H9 (cell line): Measurements from ENCODE around the gene PREX1. TPM values are rescaled to one million over a fixed set of nuclear protein-coding genes. Genes with fewer than 3 reads are reported as not detected.

Source experiments
- DNase-seq: peaks from one replicate; pipeline ENCODE4 v3.0.0-alpha.2; 2017
- H2AFZ ChIP-seq: one replicate; pipeline ENCODE4 v1.6.1; 2013; ENCODE audit warnings: mild to moderate bottlenecking, low read length, control low read depth, moderate library complexity
- H2AK5ac ChIP-seq: 2 replicates; pipeline ENCODE4 v1.6.1; 2013; ENCODE audit warnings: low read length, control low read depth, mixed read lengths; ENCODE audit not compliant: insufficient read length
- H2BK120ac ChIP-seq: one replicate; pipeline ENCODE4 v1.6.1; 2013; ENCODE audit warnings: low read depth, mild to moderate bottlenecking, low read length, control low read depth, inconsistent platforms; ENCODE audit not compliant: poor library complexity, severe bottlenecking
- H2BK12ac ChIP-seq: 2 replicates; pipeline ENCODE4 v1.6.1; 2013; ENCODE audit warnings: low read length, control low read depth, mixed read lengths, low read depth; ENCODE audit not compliant: insufficient read length
- H2BK15ac ChIP-seq: 2 replicates; pipeline ENCODE4 v1.6.1; 2013; ENCODE audit warnings: low read depth, low read length, control low read depth
- H2BK20ac ChIP-seq: one replicate; pipeline ENCODE4 v1.6.1; 2013; ENCODE audit warnings: low read depth, mild to moderate bottlenecking, low read length, control low read depth, inconsistent platforms; ENCODE audit not compliant: poor library complexity, severe bottlenecking
- H2BK5ac ChIP-seq: 2 replicates; pipeline ENCODE4 v1.6.1; 2013; ENCODE audit warnings: low read length, control low read depth, mixed read lengths; ENCODE audit not compliant: insufficient read length
- H3K14ac ChIP-seq: 2 replicates; pipeline ENCODE4 v1.6.1; 2013; ENCODE audit warnings: low read length, control low read depth; ENCODE audit not compliant: insufficient read depth
- H3K18ac ChIP-seq: 2 replicates; pipeline ENCODE4 v1.6.1; 2013; ENCODE audit warnings: low read depth, mild to moderate bottlenecking, mixed read lengths, low read length, control low read depth; ENCODE audit not compliant: insufficient read length
- H3K23ac ChIP-seq: 2 replicates; pipeline ENCODE4 v1.6.1; 2013; ENCODE audit warnings: low read length, control low read depth, mixed read lengths, low read depth; ENCODE audit not compliant: insufficient read length
- H3K23me2 ChIP-seq: 2 replicates; pipeline ENCODE4 v1.6.1; 2013; ENCODE audit warnings: low read depth, mild to moderate bottlenecking, mixed read lengths, low read length, control low read depth; ENCODE audit not compliant: insufficient read length, poor library complexity, severe bottlenecking
- H3K27ac ChIP-seq: 2 replicates; pipeline ENCODE4 v1.5.1; 2013; ENCODE audit warnings: low read length, control low read depth, mixed read lengths, low read depth; ENCODE audit not compliant: insufficient read length
- H3K27me3 ChIP-seq: 2 replicates; pipeline ENCODE4 v1.6.1; 2013; ENCODE audit warnings: low read length, control low read depth, inconsistent platforms; ENCODE audit not compliant: insufficient read depth
- H3K4ac ChIP-seq: 2 replicates; pipeline ENCODE4 v1.6.1; 2013; ENCODE audit warnings: low read depth, mild to moderate bottlenecking, control low read depth, inconsistent platforms, low read length, moderate library complexity
- H3K4me1 ChIP-seq: 2 replicates; pipeline ENCODE4 v1.6.1; 2013; ENCODE audit warnings: low read length, control low read depth, inconsistent platforms; ENCODE audit not compliant: insufficient read depth
- H3K4me2 ChIP-seq: 2 replicates; pipeline ENCODE4 v1.6.1; 2013; ENCODE audit warnings: low read length, control low read depth, mixed read lengths; ENCODE audit not compliant: insufficient read length, insufficient read depth
- H3K56ac ChIP-seq: 2 replicates; pipeline ENCODE4 v1.6.1; 2013; ENCODE audit warnings: low read depth, mild to moderate bottlenecking, mixed read lengths, low read length, control low read depth; ENCODE audit not compliant: insufficient read length
- H3K79me1 ChIP-seq: 2 replicates; pipeline ENCODE4 v1.6.1; 2013; ENCODE audit warnings: low read depth, mild to moderate bottlenecking, moderate library complexity, low read length, control low read depth, inconsistent platforms; ENCODE audit not compliant: insufficient read depth, poor library complexity, severe bottlenecking
- H3K79me2 ChIP-seq: 2 replicates; pipeline ENCODE4 v1.6.1; 2013; ENCODE audit warnings: low read length, control low read depth, inconsistent platforms; ENCODE audit not compliant: insufficient read depth
- H3K9ac ChIP-seq: 2 replicates; pipeline ENCODE4 v1.6.1; 2013; ENCODE audit warnings: low read length, control low read depth, mixed read lengths; ENCODE audit not compliant: insufficient read length; ENCODE audit errors: extremely low read depth
- H3K9me3 ChIP-seq: one replicate; pipeline ENCODE4 v1.6.1; 2013; ENCODE audit warnings: low read depth, low read length, inconsistent platforms; ENCODE audit not compliant: control insufficient read depth
- H3T11ph ChIP-seq: one replicate; pipeline ENCODE4 v1.6.1; 2013; ENCODE audit warnings: mild to moderate bottlenecking, low read length, control low read depth, inconsistent platforms
- H4K20me1 ChIP-seq: one replicate; pipeline ENCODE4 v1.6.1; 2013; ENCODE audit not compliant: control insufficient read depth, insufficient read length, insufficient read depth
- H4K5ac ChIP-seq: 2 replicates; pipeline ENCODE4 v1.6.1; 2013; ENCODE audit warnings: low read depth, mild to moderate bottlenecking, mixed read lengths, low read length, control low read depth; ENCODE audit not compliant: insufficient read length
- H4K8ac ChIP-seq: replicated peaks from 2 replicates; pipeline ENCODE4 v1.6.1; 2013; ENCODE audit warnings: low read length, control low read depth, mixed read lengths, low read depth; ENCODE audit not compliant: insufficient read length
- H4K91ac ChIP-seq: 2 replicates; pipeline ENCODE4 v1.6.1; 2013; ENCODE audit warnings: low read depth, mild to moderate bottlenecking, moderate library complexity, mixed read lengths, low read length, control low read depth; ENCODE audit not compliant: insufficient read length
- H3K27ac Mint-ChIP-seq, 3 experiments: 2 replicates in 2 of 3; 3 replicates in 1 of 3; pipeline ENCODE4 v1.8.0; 2020 to 2021; ENCODE audit warnings: mixed read lengths in 3 of 3, mild to moderate bottlenecking in 1 of 3, moderate library complexity in 1 of 3
- H3K27me3 Mint-ChIP-seq: 2 replicates; pipeline ENCODE4 v1.8.0; 2021; ENCODE audit warnings: low read depth, mild to moderate bottlenecking, moderate library complexity, mixed read lengths
- H3K36me3 Mint-ChIP-seq, 3 experiments: 2 replicates in 2 of 3; 3 replicates in 1 of 3; pipeline ENCODE4 v1.8.0; 2020 to 2021; ENCODE audit warnings: low read depth in 3 of 3, mixed read lengths in 3 of 3; ENCODE audit not compliant: insufficient read depth in 1 of 3
- H3K4me1 Mint-ChIP-seq, 2 experiments: 2 replicates each; pipeline ENCODE4 v1.8.0; 2020; ENCODE audit warnings: mixed read lengths in 2 of 2
- H3K4me3 Mint-ChIP-seq, 2 experiments: 2 replicates in 1 of 2; 3 replicates in 1 of 2; pipeline ENCODE4 v1.8.0; 2020 to 2021; ENCODE audit warnings: mild to moderate bottlenecking in 2 of 2, mixed read lengths in 2 of 2, moderate library complexity in 1 of 2
- H3K9me3 Mint-ChIP-seq, 2 experiments: 2 replicates in 1 of 2; 3 replicates in 1 of 2; pipeline ENCODE4 v1.8.0; 2020; ENCODE audit warnings: mild to moderate bottlenecking in 2 of 2, mixed read lengths in 2 of 2, moderate library complexity in 1 of 2
- CTCF ChIP-seq: fragments of 200-600 bp; sonication (generic); conservative IDR thresholded peaks from 3 replicates; pipeline ENCODE4 v1.8.0; 2021; ENCODE audit warnings: antibody characterized with exemption, mild to moderate bottlenecking
- WGBS: extraction: QIAGEN DNeasy Blood & Tissue Kit; methylation state at CpG from one replicate; pipeline ENCODE4 v1.1.7; 2013; ENCODE audit warnings: missing lambda C conversion rate, low lambda C conversion rate, mixed read lengths; ENCODE audit not compliant: insufficient read length; ENCODE audit errors: extremely low coverage; 5-methylcytosine and 5-hydroxymethylcytosine counted together
- total RNA-seq: library from RNA; stranded (reverse); gene quantifications from 2 replicates; pipeline ENCODE4 v1.2.1, GENCODE V29; 2021

PREX1 gene
- total RNA-seq, 1 experiment from 2014 or later: 6.6 TPM

- H2BK12ac ChIP-seq: no peak overlapping the region
- H2AK5ac ChIP-seq: no peak overlapping the region
- H2BK5ac ChIP-seq: no peak overlapping the region
- H3K23ac ChIP-seq: no peak overlapping the region
- Mint-ChIP-seq H3K4me1 (peaks cover 31 to 42% of the 10 kb centered on the region in 2 experiments), H3K27ac (no peak overlapping the region), H3K36me3 (no peaks in the 10 kb centered on the region), H3K4me3 (peak overlapping the region; percentile 76 to 91), H3K27me3 (peaks cover 80% of the 10 kb centered on the region), H3K9me3 (no peaks in the 10 kb centered on the region)
- H3K9me3 ChIP-seq: no peaks in the 10 kb centered on the region
- no peak overlapping the region for H3K27ac ChIP-seq
- no peak for DNase-seq
- H4K8ac ChIP-seq: no peak overlapping the region
- no peaks in the 10 kb centered on the region for H3K79me1 ChIP-seq
- H3K4me1 ChIP-seq: no peaks in the 10 kb centered on the region
- H3T11ph ChIP-seq: no peak overlapping the region
- no peaks in the 10 kb centered on the region for H4K20me1 ChIP-seq
- H3K9ac ChIP-seq: no peak overlapping the region
- no peak overlapping the region for H2AFZ ChIP-seq
- no peak overlapping the region for H3K14ac ChIP-seq
- H3K4ac ChIP-seq: no peak overlapping the region
- H2BK15ac ChIP-seq: no peak overlapping the region
- no peak overlapping the region for H2BK20ac ChIP-seq
- peak overlapping the region; percentile 66 for H3K4me2 ChIP-seq
- no peak overlapping the region for H2BK120ac ChIP-seq
- no peak for TF ChIP-seq CTCF
- no peak overlapping the region for H4K91ac ChIP-seq
- H3K79me2 ChIP-seq: no peaks in the 10 kb centered on the region
- WGBS: no CpG with 5 or more reads among the region's 11 CpGs
- H3K18ac ChIP-seq: no peak overlapping the region
- no peak overlapping the region for H4K5ac ChIP-seq
- peaks cover 17% of the 10 kb centered on the region for H3K27me3 ChIP-seq
- peaks cover 13% of the 10 kb centered on the region for H3K23me2 ChIP-seq
- H3K56ac ChIP-seq: no peak overlapping the region
These were observed 1.1 kb upstream of the PREX1 start for GRCh38 chr20:48828734-48829460.
